H9 (cell line): Measurements from ENCODE around the gene CEP120. TPM values are rescaled to one million over a fixed set of nuclear protein-coding genes. Genes with fewer than 3 reads are reported as not detected.

Experiments
- DNase-seq: peaks from one replicate; pipeline ENCODE4 v3.0.0-alpha.2; 2017
- H2AFZ ChIP-seq: one replicate; pipeline ENCODE4 v1.6.1; 2013; ENCODE audit warnings: mild to moderate bottlenecking, low read length, control low read depth, moderate library complexity
- H2AK5ac ChIP-seq: 2 replicates; pipeline ENCODE4 v1.6.1; 2013; ENCODE audit warnings: low read length, control low read depth, mixed read lengths; ENCODE audit not compliant: insufficient read length
- H2BK120ac ChIP-seq: one replicate; pipeline ENCODE4 v1.6.1; 2013; ENCODE audit warnings: low read depth, mild to moderate bottlenecking, low read length, control low read depth, inconsistent platforms; ENCODE audit not compliant: poor library complexity, severe bottlenecking
- H2BK12ac ChIP-seq: 2 replicates; pipeline ENCODE4 v1.6.1; 2013; ENCODE audit warnings: low read length, control low read depth, mixed read lengths, low read depth; ENCODE audit not compliant: insufficient read length
- H2BK15ac ChIP-seq: 2 replicates; pipeline ENCODE4 v1.6.1; 2013; ENCODE audit warnings: low read depth, low read length, control low read depth
- H2BK20ac ChIP-seq: one replicate; pipeline ENCODE4 v1.6.1; 2013; ENCODE audit warnings: low read depth, mild to moderate bottlenecking, low read length, control low read depth, inconsistent platforms; ENCODE audit not compliant: poor library complexity, severe bottlenecking
- H2BK5ac ChIP-seq: 2 replicates; pipeline ENCODE4 v1.6.1; 2013; ENCODE audit warnings: low read length, control low read depth, mixed read lengths; ENCODE audit not compliant: insufficient read length
- H3K14ac ChIP-seq: 2 replicates; pipeline ENCODE4 v1.6.1; 2013; ENCODE audit warnings: low read length, control low read depth; ENCODE audit not compliant: insufficient read depth
- H3K18ac ChIP-seq: 2 replicates; pipeline ENCODE4 v1.6.1; 2013; ENCODE audit warnings: low read depth, mild to moderate bottlenecking, mixed read lengths, low read length, control low read depth; ENCODE audit not compliant: insufficient read length
- H3K23ac ChIP-seq: 2 replicates; pipeline ENCODE4 v1.6.1; 2013; ENCODE audit warnings: low read length, control low read depth, mixed read lengths, low read depth; ENCODE audit not compliant: insufficient read length
- H3K23me2 ChIP-seq: 2 replicates; pipeline ENCODE4 v1.6.1; 2013; ENCODE audit warnings: low read depth, mild to moderate bottlenecking, mixed read lengths, low read length, control low read depth; ENCODE audit not compliant: insufficient read length, poor library complexity, severe bottlenecking
- H3K27ac ChIP-seq: 2 replicates; pipeline ENCODE4 v1.5.1; 2013; ENCODE audit warnings: low read length, control low read depth, mixed read lengths, low read depth; ENCODE audit not compliant: insufficient read length
- H3K27me3 ChIP-seq: 2 replicates; pipeline ENCODE4 v1.6.1; 2013; ENCODE audit warnings: low read length, control low read depth, inconsistent platforms; ENCODE audit not compliant: insufficient read depth
- H3K4ac ChIP-seq: 2 replicates; pipeline ENCODE4 v1.6.1; 2013; ENCODE audit warnings: low read depth, mild to moderate bottlenecking, control low read depth, inconsistent platforms, low read length, moderate library complexity
- H3K4me1 ChIP-seq: 2 replicates; pipeline ENCODE4 v1.6.1; 2013; ENCODE audit warnings: low read length, control low read depth, inconsistent platforms; ENCODE audit not compliant: insufficient read depth
- H3K4me2 ChIP-seq: 2 replicates; pipeline ENCODE4 v1.6.1; 2013; ENCODE audit warnings: low read length, control low read depth, mixed read lengths; ENCODE audit not compliant: insufficient read length, insufficient read depth
- H3K56ac ChIP-seq: 2 replicates; pipeline ENCODE4 v1.6.1; 2013; ENCODE audit warnings: low read depth, mild to moderate bottlenecking, mixed read lengths, low read length, control low read depth; ENCODE audit not compliant: insufficient read length
- H3K79me1 ChIP-seq: 2 replicates; pipeline ENCODE4 v1.6.1; 2013; ENCODE audit warnings: low read depth, mild to moderate bottlenecking, moderate library complexity, low read length, control low read depth, inconsistent platforms; ENCODE audit not compliant: insufficient read depth, poor library complexity, severe bottlenecking
- H3K79me2 ChIP-seq: 2 replicates; pipeline ENCODE4 v1.6.1; 2013; ENCODE audit warnings: low read length, control low read depth, inconsistent platforms; ENCODE audit not compliant: insufficient read depth
- H3K9ac ChIP-seq: 2 replicates; pipeline ENCODE4 v1.6.1; 2013; ENCODE audit warnings: low read length, control low read depth, mixed read lengths; ENCODE audit not compliant: insufficient read length; ENCODE audit errors: extremely low read depth
- H3K9me3 ChIP-seq: one replicate; pipeline ENCODE4 v1.6.1; 2013; ENCODE audit warnings: low read depth, low read length, inconsistent platforms; ENCODE audit not compliant: control insufficient read depth
- H3T11ph ChIP-seq: one replicate; pipeline ENCODE4 v1.6.1; 2013; ENCODE audit warnings: mild to moderate bottlenecking, low read length, control low read depth, inconsistent platforms
- H4K20me1 ChIP-seq: one replicate; pipeline ENCODE4 v1.6.1; 2013; ENCODE audit not compliant: control insufficient read depth, insufficient read length, insufficient read depth
- H4K5ac ChIP-seq: 2 replicates; pipeline ENCODE4 v1.6.1; 2013; ENCODE audit warnings: low read depth, mild to moderate bottlenecking, mixed read lengths, low read length, control low read depth; ENCODE audit not compliant: insufficient read length
- H4K8ac ChIP-seq: replicated peaks from 2 replicates; pipeline ENCODE4 v1.6.1; 2013; ENCODE audit warnings: low read length, control low read depth, mixed read lengths, low read depth; ENCODE audit not compliant: insufficient read length
- H4K91ac ChIP-seq: 2 replicates; pipeline ENCODE4 v1.6.1; 2013; ENCODE audit warnings: low read depth, mild to moderate bottlenecking, moderate library complexity, mixed read lengths, low read length, control low read depth; ENCODE audit not compliant: insufficient read length
- H3K27ac Mint-ChIP-seq, 3 experiments: 2 replicates in 2 of 3; 3 replicates in 1 of 3; pipeline ENCODE4 v1.8.0; 2020 to 2021; ENCODE audit warnings: mixed read lengths in 3 of 3, mild to moderate bottlenecking in 1 of 3, moderate library complexity in 1 of 3
- H3K27me3 Mint-ChIP-seq: 2 replicates; pipeline ENCODE4 v1.8.0; 2021; ENCODE audit warnings: low read depth, mild to moderate bottlenecking, moderate library complexity, mixed read lengths
- H3K36me3 Mint-ChIP-seq, 3 experiments: 2 replicates in 2 of 3; 3 replicates in 1 of 3; pipeline ENCODE4 v1.8.0; 2020 to 2021; ENCODE audit warnings: low read depth in 3 of 3, mixed read lengths in 3 of 3; ENCODE audit not compliant: insufficient read depth in 1 of 3
- H3K4me1 Mint-ChIP-seq, 2 experiments: 2 replicates each; pipeline ENCODE4 v1.8.0; 2020; ENCODE audit warnings: mixed read lengths in 2 of 2
- H3K4me3 Mint-ChIP-seq, 2 experiments: 2 replicates in 1 of 2; 3 replicates in 1 of 2; pipeline ENCODE4 v1.8.0; 2020 to 2021; ENCODE audit warnings: mild to moderate bottlenecking in 2 of 2, mixed read lengths in 2 of 2, moderate library complexity in 1 of 2
- H3K9me3 Mint-ChIP-seq, 2 experiments: 2 replicates in 1 of 2; 3 replicates in 1 of 2; pipeline ENCODE4 v1.8.0; 2020; ENCODE audit warnings: mild to moderate bottlenecking in 2 of 2, mixed read lengths in 2 of 2, moderate library complexity in 1 of 2
- CTCF ChIP-seq: fragments of 200-600 bp; sonication (generic); conservative IDR thresholded peaks from 3 replicates; pipeline ENCODE4 v1.8.0; 2021; ENCODE audit warnings: antibody characterized with exemption, mild to moderate bottlenecking
- WGBS: extraction: QIAGEN DNeasy Blood & Tissue Kit; methylation state at CpG from one replicate; pipeline ENCODE4 v1.1.7; 2013; ENCODE audit warnings: missing lambda C conversion rate, low lambda C conversion rate, mixed read lengths; ENCODE audit not compliant: insufficient read length; ENCODE audit errors: extremely low coverage; 5-methylcytosine and 5-hydroxymethylcytosine counted together
- total RNA-seq: library from RNA; stranded (reverse); gene quantifications from 2 replicates; pipeline ENCODE4 v1.2.1, GENCODE V29; 2021

Gene CEP120
- total RNA-seq, 1 experiment from 2014 or later, result 22.5 TPM

- DNase-seq, result no peak
- H2BK120ac ChIP-seq, result no peak overlapping the region
- no peak overlapping the region for H3K56ac ChIP-seq
- H2BK5ac ChIP-seq, result no peak overlapping the region
- no peak overlapping the region for H3K4me2 ChIP-seq
- H3K9ac ChIP-seq, result no peak overlapping the region
- Mint-ChIP-seq H3K27me3 (no peaks in the 10 kb centered on the region), H3K4me1 (no peaks in the 10 kb centered on the region), H3K4me3 (no peak overlapping the region), H3K36me3 (peaks cover 3 to 20% (median 18%) of the 10 kb centered on the region in 3 experiments; a peak in 5 of 7 replicates), H3K9me3 (no peaks in the 10 kb centered on the region), H3K27ac (no peak overlapping the region)
- no peak overlapping the region for H3K23ac ChIP-seq
- no peaks in the 10 kb centered on the region for H3K23me2 ChIP-seq
- no peaks in the 10 kb centered on the region for H3K27me3 ChIP-seq
- no peak overlapping the region for H3K14ac ChIP-seq
- no peak overlapping the region for H4K8ac ChIP-seq
- no peak overlapping the region for H2AK5ac ChIP-seq
- H2BK20ac ChIP-seq, result no peak overlapping the region
- H4K20me1 ChIP-seq, result no peaks in the 10 kb centered on the region
- no peak overlapping the region for H3K4ac ChIP-seq
- peak; percentile 58 for TF ChIP-seq CTCF
- H3K18ac ChIP-seq, result no peak overlapping the region
- H2BK15ac ChIP-seq, result no peak overlapping the region
- WGBS, result no CpG with 5 or more reads among the region's 1 CpG
- H2BK12ac ChIP-seq, result no peak overlapping the region
- H2AFZ ChIP-seq, result no peak overlapping the region
- no peaks in the 10 kb centered on the region for H3K9me3 ChIP-seq
- H3K79me2 ChIP-seq, result no peaks in the 10 kb centered on the region
- no peaks in the 10 kb centered on the region for H3K79me1 ChIP-seq
- no peak overlapping the region for H4K91ac ChIP-seq
- no peak overlapping the region for H3T11ph ChIP-seq
- no peak overlapping the region for H3K27ac ChIP-seq
- no peaks in the 10 kb centered on the region for H3K4me1 ChIP-seq
- no peak overlapping the region for H4K5ac ChIP-seq
These were observed 55.5 kb downstream of the CEP120 start for GRCh38 chr5:123367739-123368138.
